ENCODE measurements around the gene ARFGAP3.

DNA sequence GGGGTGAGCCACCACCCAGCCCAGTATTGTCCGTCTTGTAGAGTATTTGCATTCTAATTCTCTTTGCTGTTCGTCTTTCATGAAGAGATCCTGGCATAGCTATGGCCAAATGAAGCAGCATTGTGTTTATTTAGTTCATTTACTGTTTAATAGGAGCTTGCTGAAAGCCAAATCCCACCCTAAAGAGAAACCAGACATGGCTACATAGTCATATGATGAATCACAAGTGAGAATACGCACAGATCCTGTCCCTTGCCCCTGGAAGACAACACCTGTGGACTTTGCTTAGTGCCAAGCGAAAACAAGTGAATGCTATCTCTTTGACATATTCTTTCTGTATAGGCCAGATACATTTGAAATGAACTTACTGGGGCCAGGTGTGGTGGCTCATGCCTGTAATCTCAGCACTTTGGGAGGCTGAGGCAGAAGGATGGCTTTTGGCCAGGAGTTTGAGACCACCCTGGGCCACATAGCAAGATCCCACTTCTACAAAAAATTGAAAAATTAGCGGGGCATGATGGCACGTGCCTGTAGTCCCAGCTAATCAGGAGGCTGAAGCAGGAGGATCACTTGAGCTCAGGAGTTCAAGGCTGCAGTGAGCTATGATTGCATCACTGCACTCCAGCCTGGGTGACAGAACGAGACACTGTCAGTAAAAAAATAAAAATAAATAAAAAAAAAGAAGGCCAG is 5.1 kb upstream of the ARFGAP3 start:
- TF ChIP-seq, protein P1, sequence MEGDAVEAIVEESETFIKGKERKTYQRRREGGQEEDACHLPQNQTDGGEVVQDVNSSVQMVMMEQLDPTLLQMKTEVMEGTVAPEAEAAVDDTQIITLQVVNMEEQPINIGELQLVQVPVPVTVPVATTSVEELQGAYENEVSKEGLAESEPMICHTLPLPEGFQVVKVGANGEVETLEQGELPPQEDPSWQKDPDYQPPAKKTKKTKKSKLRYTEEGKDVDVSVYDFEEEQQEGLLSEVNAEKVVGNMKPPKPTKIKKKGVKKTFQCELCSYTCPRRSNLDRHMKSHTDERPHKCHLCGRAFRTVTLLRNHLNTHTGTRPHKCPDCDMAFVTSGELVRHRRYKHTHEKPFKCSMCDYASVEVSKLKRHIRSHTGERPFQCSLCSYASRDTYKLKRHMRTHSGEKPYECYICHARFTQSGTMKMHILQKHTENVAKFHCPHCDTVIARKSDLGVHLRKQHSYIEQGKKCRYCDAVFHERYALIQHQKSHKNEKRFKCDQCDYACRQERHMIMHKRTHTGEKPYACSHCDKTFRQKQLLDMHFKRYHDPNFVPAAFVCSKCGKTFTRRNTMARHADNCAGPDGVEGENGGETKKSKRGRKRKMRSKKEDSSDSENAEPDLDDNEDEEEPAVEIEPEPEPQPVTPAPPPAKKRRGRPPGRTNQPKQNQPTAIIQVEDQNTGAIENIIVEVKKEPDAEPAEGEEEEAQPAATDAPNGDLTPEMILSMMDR (conservative IDR thresholded peaks at IDR 0.05; ENCODE audit: low read length): no peak
- TF ChIP-seq EZH2phosphoT487 (IDR thresholded peaks at IDR 0.05; ENCODE audit: borderline replicate concordance): no peak

Data from Loucy (cell line).